HCT116 (cell line): ENCODE measurements around the gene NCAPH2. TPM values are rescaled to one million over a fixed set of nuclear protein-coding genes. Genes with fewer than 3 reads are reported as not detected.

Experiments
- ATAC-seq: fragments of 200-7000 bp; cut with Tn5 transposase; 2 replicates; pipeline ENCODE4 v1.9.1; 2020; ENCODE audit warnings: mild to moderate bottlenecking, moderate library complexity
- BruUV-seq: library from RNA; stranded (reverse); fragments of 400-500 nt; replicated peaks from 2 replicates; lab custom pipeline; 2021; lab: Mats Ljungman, UMichigan
- CTCF ChIA-PET: fragments of 300-600 bp; sonication (Branson Sonifier 250); formaldehyde crosslinking; loops from one replicate; lab custom pipeline; 2021; ENCODE audit warnings: antibody characterized with exemption; lab: Charles Lee
- POLR2A ChIA-PET: fragments of 300-600, 350-600 bp; sonication (Branson Sonifier 250); formaldehyde crosslinking; loops from one replicate; lab custom pipeline; 2021; ENCODE audit warnings: antibody characterized with exemption; lab: Charles Lee
- RAD21 ChIA-PET, 2 experiments: fragments of 300-600 bp; sonication (Branson Sonifier 250); formaldehyde crosslinking; loops; one replicate each; lab custom pipeline; 2023; ENCODE audit warnings: low total read pairs in 2 of 2; ENCODE audit not compliant: uncharacterized antibody in 2 of 2, unreplicated experiment in 2 of 2, low non-redundant PET in 1 of 2; lab: Charles Lee
- DNase-seq: peaks from one replicate; pipeline ENCODE4 v3.0.0-alpha.2; 2010; ENCODE audit warnings: low read depth, low spot score
- H2AFZ ChIP-seq: fragments of 200-600 bp; shearing (Covaris generic), sonication (generic); 2 replicates; pipeline ENCODE4 v1.6.1; 2017; ENCODE audit warnings: low read depth, mixed run types, mixed read lengths, antibody characterized with exemption, low read length; ENCODE audit not compliant: poor library complexity, severe bottlenecking
- H3K27ac ChIP-seq: 2 replicates; pipeline ENCODE4 v1.5.1; 2012; ENCODE audit warnings: low read depth, low read length
- H3K27me3 ChIP-seq: fragments of 200-600 bp; sonication (generic); 2 replicates; pipeline ENCODE4 v1.6.1; 2016; ENCODE audit warnings: mixed run types, low read length, mixed read lengths; ENCODE audit not compliant: insufficient read depth
- H3K36me3 ChIP-seq, 2 experiments: fragments of 200-500 bp in 1 of 2; fragments of 200-600 bp in 1 of 2; sonication (Bioruptor generic) in 1 of 2; sonication (generic) in 1 of 2; 2 replicates each; pipeline versions ENCODE4 v1.5.1 to v1.6.1; 2014 to 2016; ENCODE audit warnings: low read length in 2 of 2, inconsistent platforms in 1 of 2, mixed read lengths in 1 of 2, mixed run types in 1 of 2; ENCODE audit not compliant: insufficient read depth in 2 of 2, control insufficient read depth in 1 of 2
- H3K4me1 ChIP-seq, 2 experiments: fragments of 200-600 bp in 1 of 2; sonication (generic) in 1 of 2; 2 replicates each; pipeline versions ENCODE4 v1.5.1 to v1.6.1; 2012 to 2017; ENCODE audit warnings: low read length in 2 of 2, inconsistent platforms in 1 of 2, mild to moderate bottlenecking in 1 of 2, mixed read lengths in 1 of 2, mixed run types in 1 of 2, moderate library complexity in 1 of 2; ENCODE audit not compliant: insufficient read depth in 2 of 2, control insufficient read depth in 1 of 2
- H3K4me2 ChIP-seq: fragments of 200-600 bp; sonication (generic); 2 replicates; pipeline ENCODE4 v1.6.1; 2017; ENCODE audit warnings: mixed run types, low read length, mixed read lengths
- H3K4me3 ChIP-seq, 2 experiments: fragments of 200-600 bp in 1 of 2; sonication (generic) in 1 of 2; replicated peaks in 1 of 2; 2 replicates each; pipeline ENCODE4 v1.5.1; 2011 to 2016; ENCODE audit warnings: low read length in 2 of 2, control low read depth in 1 of 2, low read depth in 1 of 2, mild to moderate bottlenecking in 1 of 2, mixed read lengths in 1 of 2, mixed run types in 1 of 2
- H3K79me2 ChIP-seq: fragments of 200-600 bp; sonication (generic); 2 replicates; pipeline ENCODE4 v1.6.1; 2017; ENCODE audit warnings: mild to moderate bottlenecking, mixed run types, low read length, moderate library complexity, mixed read lengths; ENCODE audit not compliant: insufficient read depth
- H3K9ac ChIP-seq: fragments of 200-600 bp; sonication (generic); 2 replicates; pipeline ENCODE4 v1.6.1; 2016; ENCODE audit warnings: low read length, mixed read lengths
- H3K9me2 ChIP-seq: fragments of 200-600 bp; sonication (generic), shearing (Covaris generic); 2 replicates; pipeline ENCODE4 v1.6.1; 2017; ENCODE audit warnings: mixed run types, mild to moderate bottlenecking, moderate library complexity; ENCODE audit not compliant: insufficient read depth
- H3K9me3 ChIP-seq, 2 experiments: fragments of 200-500 bp in 1 of 2; fragments of 200-600 bp in 1 of 2; sonication (Bioruptor generic) in 1 of 2; sonication (generic) in 1 of 2; 2 replicates each; pipeline ENCODE4 v1.6.1; 2014 to 2017; ENCODE audit warnings: low read length in 2 of 2, mixed read lengths in 2 of 2, inconsistent platforms in 1 of 2, low read depth in 1 of 2, mild to moderate bottlenecking in 1 of 2, mixed run types in 1 of 2, moderate library complexity in 1 of 2; ENCODE audit not compliant: control insufficient read depth in 1 of 2, insufficient read depth in 1 of 2
- H4K20me1 ChIP-seq: fragments of 200-600 bp; sonication (generic), shearing (Covaris generic); 2 replicates; pipeline ENCODE4 v1.6.1; 2017; ENCODE audit warnings: mixed run types, mild to moderate bottlenecking, moderate library complexity; ENCODE audit not compliant: insufficient read depth
- CBX3 ChIP-seq: IDR thresholded peaks from 2 replicates; pipeline ENCODE4 v1.6.1; 2012; ENCODE audit warnings: low read depth
- CEBPB ChIP-seq: IDR thresholded peaks from 2 replicates; pipeline ENCODE4 v1.6.1; 2012; ENCODE audit warnings: low read depth
- EGR1 ChIP-seq: IDR thresholded peaks from 2 replicates; pipeline ENCODE4 v1.6.1; 2012; ENCODE audit warnings: low read depth
- ELF1 ChIP-seq: IDR thresholded peaks from 2 replicates; pipeline ENCODE4 v1.6.1; 2012; ENCODE audit warnings: low read depth, borderline replicate concordance
- EZH2 ChIP-seq: fragments of 200-600 bp; sonication (generic); IDR thresholded peaks from 2 replicates; pipeline ENCODE4 v1.6.1; 2017; ENCODE audit warnings: antibody characterized with exemption, mixed run types
- EZH2phosphoT487 ChIP-seq: fragments of 200-600 bp; IDR thresholded peaks from 2 replicates; pipeline ENCODE4 v1.6.1; 2018; ENCODE audit warnings: antibody characterized with exemption, borderline replicate concordance
- FOSL1 ChIP-seq: IDR thresholded peaks from 2 replicates; pipeline ENCODE4 v1.6.1; 2012; ENCODE audit warnings: low read depth
- JUND ChIP-seq: IDR thresholded peaks from 2 replicates; pipeline ENCODE4 v1.6.1; 2012
- POLR2A ChIP-seq: IDR thresholded peaks from 2 replicates; pipeline ENCODE4 v1.7.0; 2011; ENCODE audit warnings: borderline replicate concordance; ENCODE audit not compliant: insufficient read depth, insufficient read length; ENCODE audit errors: extremely low read depth
- POLR2AphosphoS5 ChIP-seq: IDR thresholded peaks from 2 replicates; pipeline ENCODE4 v1.6.1; 2011; ENCODE audit warnings: mild to moderate bottlenecking, low read depth, low read length, moderate library complexity
- RAD21 ChIP-seq: IDR thresholded peaks from 2 replicates; pipeline ENCODE4 v1.6.1; 2012; ENCODE audit warnings: low read depth, mild to moderate bottlenecking
- SIN3A ChIP-seq: IDR thresholded peaks from 2 replicates; pipeline ENCODE4 v1.6.1; 2012; ENCODE audit warnings: low read depth
- SRF ChIP-seq: IDR thresholded peaks from 2 replicates; pipeline ENCODE4 v1.6.1; 2012; ENCODE audit warnings: low read depth
- ZFX ChIP-seq: fragments of 450-650 bp; IDR thresholded peaks from 2 replicates; pipeline ENCODE4 v1.6.1; 2017
- ZNF274 ChIP-seq: fragments of 200-500 bp; sonication (Bioruptor generic); IDR thresholded peaks from 2 replicates; pipeline ENCODE4 v1.6.1; 2014; ENCODE audit warnings: mild to moderate bottlenecking, low read depth, low read length, inconsistent platforms
- intact Hi-C: fragments of 100-400 bp; cut with micrococcal nuclease; formaldehyde crosslinking; loops from 2 replicates; pipeline ENCODE4 v1.10.0; 2022
- total RNA-seq: library from RNA; stranded (reverse); gene quantifications from one replicate; pipeline ENCODE4 v1.2.1, GENCODE V29; 2021; ENCODE audit not compliant: unreplicated experiment
- TF ChIP-seq, protein P1 (sequence below): IDR thresholded peaks from 2 replicates; pipeline ENCODE4 v1.6.1; 2012
- TF ChIP-seq, protein P2 (sequence below), 3 experiments: fragments of 200-600 bp in 1 of 3; sonication (generic) in 1 of 3; IDR thresholded peaks in 2 of 3; conservative IDR thresholded peaks in 1 of 3; 2 replicates each; pipeline ENCODE4 v1.5.1; 2012 to 2017; ENCODE audit warnings: low read depth in 2 of 3, low read length in 2 of 3, antibody characterized with exemption in 1 of 3, borderline replicate concordance in 1 of 3, control low read depth in 1 of 3, mild to moderate bottlenecking in 1 of 3, mixed read lengths in 1 of 3, mixed run types in 1 of 3, moderate library complexity in 1 of 3; ENCODE audit not compliant: insufficient read depth in 1 of 3
- TF ChIP-seq, protein P3 (sequence below): IDR thresholded peaks from 2 replicates; pipeline ENCODE4 v1.6.1; 2011; ENCODE audit warnings: mild to moderate bottlenecking, low read length, moderate library complexity; ENCODE audit not compliant: insufficient replicate concordance; ENCODE audit errors: extremely low read depth
- TF ChIP-seq, protein P4 (sequence below): IDR thresholded peaks from 2 replicates; pipeline ENCODE4 v1.6.1; 2012

Gene NCAPH2
- total RNA-seq, 1 experiment from 2014 or later, result 99.1 TPM

DNA sequence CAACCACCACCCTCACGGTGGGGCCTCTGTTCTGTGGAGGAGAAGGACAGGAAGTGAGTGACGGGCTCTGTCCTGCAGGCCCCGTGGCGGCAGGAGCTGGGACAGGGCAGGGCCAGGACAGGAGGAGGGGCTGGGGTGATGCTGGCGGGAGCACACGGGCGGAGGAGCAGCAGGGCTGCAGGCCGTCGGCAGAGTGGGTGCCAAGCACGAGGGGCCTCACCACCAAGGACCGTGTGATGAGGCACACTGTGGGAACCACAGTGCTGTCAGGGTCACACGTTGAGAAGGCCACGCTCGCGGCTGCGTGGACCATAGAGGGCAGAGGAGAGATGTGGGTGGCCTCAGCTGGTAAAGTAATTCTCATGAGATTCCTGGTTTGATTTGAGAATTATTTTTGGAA, 8.9 kb downstream of the NCAPH2 start:
- Histone ChIP-seq H3K27me3 (no peaks in the 10 kb centered on the region), H3K79me2 (peaks cover 56% of the 10 kb centered on the region), H3K4me1 (no peaks in the 10 kb centered on the region), H3K9me2 (no peaks in the 10 kb centered on the region), H3K36me3 (peaks cover 7 to 26% of the 10 kb centered on the region in 2 experiments; a peak in 2 of 4 replicates), H3K4me3 (no peak overlapping the region), H3K27ac (no peak overlapping the region), H3K9ac (no peak overlapping the region), H4K20me1 (no peaks in the 10 kb centered on the region), H2AFZ (no peak overlapping the region), H3K9me3 (no peaks in the 10 kb centered on the region), H3K4me2 (no peak overlapping the region)
- CTCF ChIA-PET, result no interaction called here
- BruUV-seq, result no TSS peak
- ATAC-seq, result no peak
- TF ChIP-seq, protein P1, sequence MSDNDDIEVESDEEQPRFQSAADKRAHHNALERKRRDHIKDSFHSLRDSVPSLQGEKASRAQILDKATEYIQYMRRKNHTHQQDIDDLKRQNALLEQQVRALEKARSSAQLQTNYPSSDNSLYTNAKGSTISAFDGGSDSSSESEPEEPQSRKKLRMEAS, result no peak
- no peak for TF ChIP-seq EZH2
- no peak for TF ChIP-seq CBX3
- no peak for TF ChIP-seq SIN3A
- TF ChIP-seq FOSL1, result no peak
- no peak for TF ChIP-seq ZNF274
- TF ChIP-seq, protein P2, sequence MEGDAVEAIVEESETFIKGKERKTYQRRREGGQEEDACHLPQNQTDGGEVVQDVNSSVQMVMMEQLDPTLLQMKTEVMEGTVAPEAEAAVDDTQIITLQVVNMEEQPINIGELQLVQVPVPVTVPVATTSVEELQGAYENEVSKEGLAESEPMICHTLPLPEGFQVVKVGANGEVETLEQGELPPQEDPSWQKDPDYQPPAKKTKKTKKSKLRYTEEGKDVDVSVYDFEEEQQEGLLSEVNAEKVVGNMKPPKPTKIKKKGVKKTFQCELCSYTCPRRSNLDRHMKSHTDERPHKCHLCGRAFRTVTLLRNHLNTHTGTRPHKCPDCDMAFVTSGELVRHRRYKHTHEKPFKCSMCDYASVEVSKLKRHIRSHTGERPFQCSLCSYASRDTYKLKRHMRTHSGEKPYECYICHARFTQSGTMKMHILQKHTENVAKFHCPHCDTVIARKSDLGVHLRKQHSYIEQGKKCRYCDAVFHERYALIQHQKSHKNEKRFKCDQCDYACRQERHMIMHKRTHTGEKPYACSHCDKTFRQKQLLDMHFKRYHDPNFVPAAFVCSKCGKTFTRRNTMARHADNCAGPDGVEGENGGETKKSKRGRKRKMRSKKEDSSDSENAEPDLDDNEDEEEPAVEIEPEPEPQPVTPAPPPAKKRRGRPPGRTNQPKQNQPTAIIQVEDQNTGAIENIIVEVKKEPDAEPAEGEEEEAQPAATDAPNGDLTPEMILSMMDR (IDR thresholded peaks at IDR 0.05 in 2 of 3, conservative IDR thresholded peaks at IDR 0.05 in 1 of 3; ENCODE audit: borderline replicate concordance in 1 of 3, insufficient read depth in 1 of 3, low read depth in 2 of 3, low read length in 2 of 3), result no peak
- no peak for TF ChIP-seq JUND
- no peak for TF ChIP-seq SRF
- no peak for TF ChIP-seq EZH2phosphoT487
- no peak for TF ChIP-seq ELF1
- TF ChIP-seq, protein P3, sequence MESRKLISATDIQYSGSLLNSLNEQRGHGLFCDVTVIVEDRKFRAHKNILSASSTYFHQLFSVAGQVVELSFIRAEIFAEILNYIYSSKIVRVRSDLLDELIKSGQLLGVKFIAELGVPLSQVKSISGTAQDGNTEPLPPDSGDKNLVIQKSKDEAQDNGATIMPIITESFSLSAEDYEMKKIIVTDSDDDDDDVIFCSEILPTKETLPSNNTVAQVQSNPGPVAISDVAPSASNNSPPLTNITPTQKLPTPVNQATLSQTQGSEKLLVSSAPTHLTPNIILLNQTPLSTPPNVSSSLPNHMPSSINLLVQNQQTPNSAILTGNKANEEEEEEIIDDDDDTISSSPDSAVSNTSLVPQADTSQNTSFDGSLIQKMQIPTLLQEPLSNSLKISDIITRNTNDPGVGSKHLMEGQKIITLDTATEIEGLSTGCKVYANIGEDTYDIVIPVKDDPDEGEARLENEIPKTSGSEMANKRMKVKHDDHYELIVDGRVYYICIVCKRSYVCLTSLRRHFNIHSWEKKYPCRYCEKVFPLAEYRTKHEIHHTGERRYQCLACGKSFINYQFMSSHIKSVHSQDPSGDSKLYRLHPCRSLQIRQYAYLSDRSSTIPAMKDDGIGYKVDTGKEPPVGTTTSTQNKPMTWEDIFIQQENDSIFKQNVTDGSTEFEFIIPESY, result no peak
- no peak for TF ChIP-seq CEBPB
- TF ChIP-seq EGR1, result no peak
- TF ChIP-seq RAD21, result no peak
- no peak for TF ChIP-seq ZFX
- TF ChIP-seq POLR2AphosphoS5, result no peak
- TF ChIP-seq POLR2A, result no peak
- TF ChIP-seq, protein P4, sequence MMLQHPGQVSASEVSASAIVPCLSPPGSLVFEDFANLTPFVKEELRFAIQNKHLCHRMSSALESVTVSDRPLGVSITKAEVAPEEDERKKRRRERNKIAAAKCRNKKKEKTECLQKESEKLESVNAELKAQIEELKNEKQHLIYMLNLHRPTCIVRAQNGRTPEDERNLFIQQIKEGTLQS, result no peak
- no peak for DNase-seq
- POLR2A ChIA-PET, result no interaction called here
- intact Hi-C loops, result no loop called here
- RAD21 ChIA-PET, result no interaction called here
